ENCODE measurements around the gene RIOK1.
"Not testable (repeated sequence)": the region's sequence is repeated elsewhere in the genome, so short reads cannot be mapped to it uniquely, and the experiment has no call there.

Gene RIOK1

DNA sequence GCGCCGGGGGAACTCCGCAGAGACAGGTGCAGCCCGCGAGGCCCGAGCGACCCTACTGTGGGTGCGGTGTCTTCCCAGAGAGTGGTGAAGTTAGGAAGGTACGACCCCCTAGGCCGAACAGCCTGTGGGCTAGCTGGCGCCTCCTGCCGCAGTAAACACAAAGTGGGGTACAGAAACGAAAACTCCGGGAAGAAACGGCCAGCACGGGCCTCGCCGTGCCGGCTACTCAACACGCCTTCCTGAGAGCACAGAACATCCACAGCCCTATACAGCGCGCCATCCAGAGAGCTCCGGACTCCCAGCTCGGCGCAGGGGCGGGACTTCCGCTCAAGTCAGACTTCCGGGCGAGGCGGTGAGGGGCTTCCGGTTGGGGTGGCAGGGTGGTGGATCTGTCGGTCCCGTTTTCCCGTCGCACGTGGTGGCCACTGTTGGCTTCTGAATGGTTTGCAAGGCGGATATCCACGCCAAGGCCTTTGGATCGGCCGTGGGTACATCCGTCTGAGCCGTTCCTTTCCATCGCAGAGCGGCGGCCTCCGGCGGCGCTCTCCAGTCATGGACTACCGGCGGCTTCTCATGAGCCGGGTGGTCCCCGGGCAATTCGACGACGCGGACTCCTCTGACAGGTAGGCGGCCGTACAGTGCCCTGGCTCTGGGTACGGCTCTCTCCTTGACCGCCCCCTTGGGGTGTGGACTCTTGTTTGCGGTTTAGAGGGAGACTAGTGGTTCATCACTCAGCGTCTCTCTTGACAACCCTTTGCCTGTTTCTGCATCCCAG is at the start of gene RIOK1, which contains the start of gene CAGE1:
Gene RIOK1, plus strand, starts transcription at position 358 of the 775 bp plus-strand sequence. Its CDS starts 195 bp downstream, at position 553.
Gene CAGE1, minus strand, starts transcription at position 292 of the 775 bp plus-strand sequence. CDS start 2,569 bp downstream, outside the sequence.
- DNase-seq: peak; percentile 97

DNA sequence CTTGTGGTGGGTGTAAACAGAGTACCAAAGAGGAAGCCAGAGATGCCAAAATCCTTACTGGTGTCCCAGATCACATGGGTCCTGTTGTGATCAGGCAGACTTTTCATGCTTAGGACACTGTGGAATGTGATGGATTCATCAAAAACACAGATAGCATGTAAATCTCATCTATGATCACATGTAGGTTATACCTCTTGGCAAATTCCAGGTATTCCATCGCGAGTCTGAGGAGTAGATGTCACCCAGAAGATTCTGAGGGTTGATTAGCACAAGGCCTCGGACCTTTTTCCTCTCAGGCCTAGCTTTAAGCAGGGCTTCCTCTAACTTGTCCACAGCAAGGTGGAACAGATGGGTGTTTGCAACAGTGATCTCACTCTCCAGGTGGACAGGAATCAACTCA is 48.3 kb upstream of the RIOK1 start:
- no peak for DNase-seq

DNA sequence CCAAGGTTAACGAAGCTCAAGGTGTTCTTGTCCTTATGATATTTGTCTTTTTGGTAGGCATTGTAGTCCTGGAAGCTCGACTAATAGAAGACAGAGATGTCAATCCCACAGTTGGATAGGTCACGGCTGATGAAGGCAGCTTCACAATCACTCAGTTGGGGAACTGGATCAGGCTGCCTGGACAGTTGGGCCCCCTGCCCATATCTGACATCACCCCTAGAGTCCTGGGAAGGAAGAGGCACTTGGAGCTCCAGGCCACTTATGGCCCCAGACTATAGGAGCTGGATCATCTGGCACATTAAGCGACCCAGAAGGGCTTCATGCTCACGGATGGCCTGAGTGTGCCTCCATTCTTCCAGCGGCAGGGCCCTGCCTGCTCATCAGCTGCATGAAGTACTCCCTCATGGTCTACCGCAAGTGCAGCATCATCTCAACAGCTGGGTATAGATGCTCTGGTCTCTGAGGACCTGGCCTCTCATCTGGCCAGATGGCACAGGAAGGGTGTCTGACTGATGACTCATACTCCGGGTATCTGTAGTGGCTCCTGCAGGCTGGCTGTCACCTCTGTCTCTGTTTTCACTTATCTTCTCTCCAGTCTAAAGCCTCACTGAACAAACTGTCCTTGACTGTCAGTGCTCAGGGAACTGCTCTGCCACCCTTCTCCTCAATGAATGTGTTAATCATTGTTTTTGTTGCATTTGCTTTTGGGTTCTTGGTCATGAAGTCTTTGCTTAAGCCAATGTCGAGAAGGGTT is 47.4 kb upstream of the RIOK1 start:
- DNase-seq: no peak

DNA sequence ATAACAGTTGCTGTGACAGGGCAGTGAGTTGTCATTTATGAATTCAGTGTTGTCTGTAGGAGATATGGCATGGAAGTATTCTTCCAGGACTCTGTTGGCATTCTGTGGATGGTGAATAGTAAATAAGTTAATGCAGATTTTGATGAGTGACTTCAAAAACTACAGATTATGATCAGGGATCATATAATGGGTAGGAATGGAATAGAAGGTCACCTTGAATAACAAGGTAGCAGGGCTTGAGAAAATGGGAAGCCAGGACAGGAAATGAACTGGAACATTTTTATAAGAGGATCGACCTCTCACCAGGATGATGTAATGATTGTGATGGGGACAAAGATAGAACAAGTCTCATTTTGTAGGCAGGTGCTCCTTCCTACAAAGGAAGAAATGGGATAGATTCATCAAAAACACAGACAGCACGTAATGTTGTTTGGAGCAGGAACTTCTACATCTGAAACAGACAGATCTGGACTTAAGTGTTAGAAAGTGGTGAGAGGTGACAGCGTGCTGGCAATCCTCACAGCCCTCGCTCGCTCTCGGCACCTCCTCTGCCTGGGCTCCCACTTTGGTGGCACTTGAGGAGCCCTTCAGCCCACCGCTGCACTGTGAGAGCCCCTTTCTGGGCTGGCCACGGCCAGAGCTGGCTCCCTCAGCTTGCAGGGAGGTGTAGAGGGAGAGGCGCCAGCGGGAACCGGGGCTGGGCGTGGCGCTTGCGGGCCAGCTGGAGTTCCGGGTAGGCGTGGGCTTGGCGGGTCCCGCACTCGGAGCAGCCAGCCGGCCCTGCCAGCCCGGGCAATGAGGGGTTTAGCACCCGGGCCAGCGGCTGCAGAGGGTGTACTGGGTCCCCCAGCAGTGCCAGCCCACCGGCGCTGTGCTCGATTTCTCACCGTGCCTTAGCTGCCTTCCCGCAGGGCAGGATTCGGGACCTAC is 45.8 kb upstream of the RIOK1 start:
- no peak for DNase-seq

DNA sequence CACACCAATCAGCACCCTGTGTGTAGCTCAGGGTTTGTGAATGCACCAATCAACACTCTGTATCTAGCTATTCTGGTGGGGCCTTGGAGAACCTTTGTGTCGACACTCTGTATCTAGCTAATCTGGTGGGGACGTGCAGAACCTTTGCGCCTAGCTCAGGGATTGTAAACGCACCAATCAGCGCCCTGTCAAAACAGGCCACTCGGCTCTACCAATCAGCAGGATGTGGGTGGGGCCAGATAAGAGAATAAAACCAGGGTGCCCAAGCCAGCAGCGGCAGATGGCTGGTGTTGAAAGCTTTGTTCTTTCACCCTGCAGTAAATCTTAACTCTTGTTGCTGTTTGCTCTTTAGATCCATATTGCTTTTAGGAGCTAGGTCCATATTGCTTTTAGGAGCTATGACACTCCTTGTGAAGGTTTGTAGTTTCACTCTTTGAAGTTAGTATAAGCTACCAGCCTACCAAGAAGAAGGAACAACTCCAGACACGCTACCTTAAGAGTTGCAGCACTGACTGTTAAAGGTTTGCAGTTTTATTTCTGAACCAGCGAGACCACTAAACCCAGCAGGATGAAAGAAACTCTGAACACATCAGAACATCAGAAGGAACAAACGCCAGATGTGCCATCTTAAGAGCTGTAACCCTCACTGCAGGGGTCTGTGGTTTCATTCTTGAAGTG is 44.7 kb upstream of the RIOK1 start:
- DNase-seq: not testable (repeated sequence)

DNA sequence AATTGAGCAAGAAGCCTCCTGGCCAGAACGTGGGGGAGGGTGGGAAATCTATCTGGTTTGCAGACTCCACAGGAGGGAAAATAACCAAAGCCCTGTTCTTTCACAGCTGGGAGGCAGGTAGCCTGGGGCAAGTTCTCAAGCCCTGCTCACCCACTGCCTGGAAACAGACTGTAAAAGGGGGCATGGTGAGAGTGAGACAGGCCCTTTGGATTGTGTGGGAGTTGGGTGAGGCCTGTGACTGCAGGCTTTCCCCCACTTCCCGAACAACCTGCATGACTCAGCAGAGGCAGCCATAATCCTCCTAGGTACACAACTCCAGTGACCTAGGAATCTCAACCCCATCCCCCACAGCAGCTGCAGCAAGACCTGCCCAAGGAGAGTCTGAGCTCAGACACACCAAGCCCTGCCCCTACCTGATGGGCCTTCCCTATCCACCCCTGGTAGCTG is 42.0 kb upstream of the RIOK1 start:
- not testable (repeated sequence) for DNase-seq

DNA sequence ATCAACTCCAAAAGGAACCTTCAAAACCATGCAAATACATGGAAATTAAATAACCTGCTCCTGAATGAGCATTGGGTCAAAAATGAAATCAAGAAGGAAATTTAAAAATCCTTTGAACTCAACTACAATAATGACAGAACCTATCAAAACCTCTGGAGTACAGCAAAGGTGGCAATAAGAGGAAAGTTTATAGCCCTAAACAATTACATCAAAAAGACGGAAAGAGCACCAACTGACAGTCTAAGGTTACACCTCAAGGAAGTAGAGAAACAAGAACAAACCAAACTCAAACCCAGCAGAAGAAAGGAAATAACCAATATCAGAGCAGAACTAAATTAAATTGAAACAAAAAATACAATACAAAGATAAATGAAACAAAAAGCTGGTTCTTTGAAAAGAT is 39.0 kb upstream of the RIOK1 start:
- not testable (repeated sequence) for DNase-seq

DNA sequence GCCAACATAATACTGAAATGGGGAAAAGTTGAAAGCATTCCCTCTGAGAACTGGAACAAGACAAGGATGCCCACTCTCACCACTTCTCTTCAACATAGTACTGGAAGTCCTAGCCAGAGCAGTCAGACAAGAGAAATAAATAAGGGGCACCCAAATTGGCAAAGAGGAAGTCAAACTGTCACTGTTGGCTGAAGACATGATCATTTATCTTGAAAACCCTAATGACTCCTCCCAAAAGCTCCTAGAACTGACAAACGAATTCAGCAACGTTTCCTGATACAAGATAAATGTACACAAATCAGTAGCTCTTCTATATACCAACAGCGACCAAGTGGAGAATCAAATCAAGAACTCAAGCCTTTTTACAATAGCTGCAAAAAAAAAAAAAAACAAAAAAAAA is 37.7 kb upstream of the RIOK1 start:
- not testable (repeated sequence) for DNase-seq

DNA sequence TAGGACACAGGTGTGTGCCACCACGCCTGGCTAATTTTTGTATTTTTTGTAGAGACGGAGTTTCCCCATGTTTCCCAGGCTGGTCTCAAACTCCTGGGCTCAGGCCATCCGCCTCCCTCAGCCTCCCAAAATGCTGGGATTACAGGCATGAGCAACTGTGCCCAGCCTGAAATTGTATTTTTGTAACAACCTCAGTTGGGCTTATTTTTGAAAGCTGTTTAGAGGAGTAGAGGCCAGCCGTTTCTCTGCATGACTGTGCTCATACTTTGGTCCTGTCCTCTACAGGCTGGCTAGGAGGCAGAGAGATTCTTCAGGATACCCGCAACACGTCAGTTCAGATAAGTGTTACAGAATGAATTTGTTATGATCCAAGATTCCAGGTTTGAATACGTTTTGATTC is 22.2 kb upstream of the RIOK1 start:
- DNase-seq: no peak

DNA sequence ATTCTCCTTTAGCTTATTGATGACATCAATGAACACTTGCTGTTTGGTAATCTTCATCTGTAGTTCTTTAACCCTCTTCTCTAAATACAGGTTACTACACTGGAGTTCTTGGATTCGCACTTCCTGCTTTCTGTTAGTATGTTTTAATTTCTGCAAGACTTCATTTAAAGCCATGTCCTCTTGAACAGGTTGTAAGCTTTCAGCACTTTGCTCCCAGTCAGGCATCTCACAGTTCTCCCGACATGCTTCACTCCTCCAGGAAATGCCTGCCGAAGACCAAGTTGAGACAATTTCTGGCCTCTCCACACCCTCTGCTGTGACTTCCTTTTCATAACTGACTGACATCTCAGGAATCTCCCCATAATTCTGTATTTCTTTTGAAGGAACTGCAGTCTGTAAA is 15.9 kb upstream of the RIOK1 start:
- DNase-seq: no peak

DNA sequence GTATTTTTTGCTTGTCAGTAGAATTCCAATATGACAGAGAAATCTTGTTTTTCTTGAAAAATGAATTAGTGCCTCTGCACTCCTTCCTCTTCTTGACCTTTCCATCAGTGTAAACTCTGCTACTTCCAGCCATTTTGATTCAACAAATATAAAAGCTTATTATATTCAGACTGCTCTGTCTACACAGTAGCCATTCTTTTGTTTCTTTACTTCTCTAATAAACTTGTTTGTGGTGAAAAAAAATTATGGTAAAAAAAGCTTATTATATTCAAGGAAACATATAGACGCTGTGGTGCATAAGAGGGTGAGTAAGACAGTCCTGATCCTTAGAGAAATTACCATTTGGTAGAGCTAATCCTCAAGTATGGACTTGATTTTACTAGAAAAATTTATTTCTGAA is 11.6 kb upstream of the RIOK1 start:
- no peak for DNase-seq

DNA sequence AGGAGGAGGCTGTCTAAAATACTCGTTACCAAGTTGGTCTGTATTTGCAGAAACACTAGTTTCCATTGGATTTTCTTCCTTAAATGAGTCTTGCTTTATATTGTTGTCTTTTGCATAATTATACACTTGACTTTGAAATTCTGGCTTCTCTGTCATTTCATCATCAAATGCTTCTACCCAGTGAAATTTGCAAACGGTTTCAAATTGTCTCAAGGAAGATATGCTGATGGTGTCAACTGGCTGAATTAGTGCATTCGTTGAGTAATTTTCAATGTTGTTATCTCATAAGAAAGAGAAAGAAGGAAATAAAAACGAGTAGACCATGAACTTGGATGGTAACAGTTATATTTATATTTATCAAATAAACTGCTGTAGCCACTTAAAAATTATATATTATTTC is 10.9 kb upstream of the RIOK1 start:
- DNase-seq: no peak

DNA sequence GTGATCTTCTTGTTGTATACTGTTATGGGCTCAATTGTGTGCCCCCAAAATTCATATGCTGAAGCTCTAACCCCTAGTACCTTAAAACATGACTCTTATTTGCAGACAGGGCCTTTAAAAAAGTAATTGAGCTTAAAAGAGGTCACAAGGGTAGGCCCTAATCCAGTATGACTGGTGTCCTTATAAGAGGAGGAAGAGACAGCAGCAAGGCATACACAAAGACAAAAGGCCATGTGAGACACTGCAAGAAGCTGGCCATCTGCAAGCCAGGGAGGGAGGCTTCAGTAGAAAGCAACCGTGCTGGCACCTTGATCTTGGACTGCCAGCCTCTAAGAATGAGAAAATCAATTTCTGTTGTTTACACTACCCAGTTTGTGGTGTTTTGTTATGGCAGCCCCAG is 8.5 kb upstream of the RIOK1 start:
- DNase-seq: no peak

DNA sequence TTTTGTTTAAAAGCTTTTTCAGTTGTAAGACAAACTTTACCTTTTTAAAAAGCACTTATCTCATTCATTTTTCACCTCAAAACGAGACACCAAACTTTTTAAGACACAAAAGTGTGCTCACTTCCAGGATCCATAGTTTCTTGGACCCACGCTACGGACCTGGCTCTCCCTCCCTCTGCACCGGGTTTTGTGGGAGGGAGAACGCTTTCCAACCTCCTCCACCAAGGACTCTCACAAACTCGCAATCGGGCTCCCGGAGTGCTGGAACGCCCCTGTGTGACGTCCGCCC is 502 bp upstream of the RIOK1 start:
- no peak for DNase-seq

DNA sequence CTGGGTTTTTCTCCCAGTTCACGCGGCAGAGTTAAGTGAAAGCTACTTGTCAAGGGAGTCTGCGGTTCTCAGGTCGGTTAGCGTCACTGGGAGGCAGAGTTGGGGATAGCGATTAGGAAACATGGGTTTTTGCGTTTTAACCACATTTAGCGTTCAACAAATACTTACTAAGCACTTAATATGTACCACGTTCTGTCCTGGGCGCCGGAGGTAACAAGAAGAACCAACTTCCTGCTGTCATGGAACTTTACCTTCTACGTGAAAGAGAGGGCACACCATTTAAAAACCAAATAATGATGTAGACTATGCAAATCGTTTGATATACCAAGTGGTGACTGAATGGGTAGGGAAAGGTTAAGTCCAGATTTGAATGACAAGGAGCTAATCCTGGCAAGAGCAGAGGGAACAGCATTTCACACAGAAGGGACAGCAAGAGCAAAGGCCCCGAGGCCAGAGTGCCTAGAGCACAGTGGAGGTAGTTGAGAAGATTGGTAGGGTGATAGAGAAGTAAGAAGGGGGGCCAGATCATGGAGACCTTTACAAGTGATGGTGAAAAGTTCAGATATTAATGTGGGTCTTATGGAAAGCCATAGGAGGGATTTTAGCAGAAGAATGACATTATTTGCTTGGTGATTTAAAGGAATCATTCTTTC is 744 bp downstream of the RIOK1 start:
- DNase-seq: peak in 1 of 2 donors; percentile 3

DNA sequence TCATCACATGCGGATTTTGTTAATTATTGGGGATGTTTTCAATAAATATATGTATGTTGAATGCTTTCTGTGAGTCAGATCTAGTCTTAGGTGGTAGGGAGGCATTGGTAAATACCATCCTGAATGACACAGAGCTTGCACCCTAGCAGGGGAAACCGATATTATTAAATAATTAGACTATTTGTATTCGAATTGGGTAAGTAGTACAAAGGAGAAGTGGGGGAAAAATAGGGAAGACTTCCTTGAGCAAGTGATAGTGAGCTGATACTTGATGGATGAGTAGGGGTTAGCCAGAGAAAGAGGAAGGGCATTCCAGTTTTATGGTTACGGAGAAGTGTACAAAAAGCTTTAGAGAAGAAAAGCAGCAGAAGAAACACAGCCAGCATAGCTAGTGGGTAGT is 1.5 kb downstream of the RIOK1 start:
- DNase-seq: no peak

DNA sequence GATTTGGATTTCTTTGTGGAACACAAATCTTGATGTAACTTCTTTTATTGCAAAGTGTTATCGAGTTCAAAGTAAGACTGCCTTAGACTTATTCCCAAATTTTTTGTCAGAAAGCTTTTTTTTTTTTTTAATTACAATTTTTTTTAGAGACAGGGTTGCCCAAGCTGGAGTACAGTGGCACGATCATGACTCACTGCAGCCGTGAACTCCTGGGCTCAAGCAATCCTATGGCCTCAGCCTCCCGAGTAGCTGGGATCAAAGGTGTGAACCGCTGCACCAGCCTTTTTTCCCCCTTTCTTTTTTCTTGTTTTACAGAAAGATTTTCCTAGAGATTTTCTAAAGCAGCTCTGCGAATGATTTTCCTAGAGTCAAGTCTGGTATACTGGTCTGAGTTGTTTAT is 2.8 kb downstream of the RIOK1 start:
- no peak for DNase-seq

DNA sequence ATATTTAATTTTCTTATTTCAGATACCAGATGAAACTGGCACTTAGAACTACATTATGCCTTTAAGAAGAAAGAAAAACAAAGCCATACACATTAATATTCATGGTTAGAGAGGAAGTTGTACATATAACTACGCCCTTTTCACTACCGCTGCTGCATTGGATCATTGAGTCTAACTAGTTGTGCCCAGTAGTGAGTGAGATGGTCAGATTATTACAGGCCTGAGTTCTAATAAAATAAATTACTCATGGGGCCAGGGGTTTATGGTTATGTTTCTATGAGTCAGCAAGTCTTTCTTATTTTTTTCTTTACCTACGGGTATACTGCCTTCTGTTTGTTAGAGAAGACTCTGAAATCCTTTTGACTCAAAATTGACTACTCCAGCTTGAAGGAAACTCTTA is 11.5 kb downstream of the RIOK1 start:
- DNase-seq: no peak

DNA sequence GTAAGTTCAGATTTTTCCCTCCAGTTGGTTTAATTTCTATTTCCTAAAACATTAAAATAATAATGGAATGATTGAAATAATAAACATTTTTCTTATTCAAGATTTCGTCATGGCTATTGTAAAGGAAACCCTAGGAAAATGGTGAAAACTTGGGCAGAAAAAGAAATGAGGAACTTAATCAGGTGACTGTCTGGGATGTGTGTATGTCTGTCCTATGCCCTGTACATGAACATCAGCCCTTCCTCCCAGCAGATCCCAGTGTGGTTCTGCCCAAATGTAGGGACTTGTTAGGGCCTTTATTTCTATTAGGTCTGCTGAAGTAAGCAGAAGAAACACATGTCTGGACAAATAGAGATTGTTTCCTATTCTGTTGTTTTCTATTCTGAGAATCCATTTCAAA is 13.1 kb downstream of the RIOK1 start:
- DNase-seq: no peak

DNA sequence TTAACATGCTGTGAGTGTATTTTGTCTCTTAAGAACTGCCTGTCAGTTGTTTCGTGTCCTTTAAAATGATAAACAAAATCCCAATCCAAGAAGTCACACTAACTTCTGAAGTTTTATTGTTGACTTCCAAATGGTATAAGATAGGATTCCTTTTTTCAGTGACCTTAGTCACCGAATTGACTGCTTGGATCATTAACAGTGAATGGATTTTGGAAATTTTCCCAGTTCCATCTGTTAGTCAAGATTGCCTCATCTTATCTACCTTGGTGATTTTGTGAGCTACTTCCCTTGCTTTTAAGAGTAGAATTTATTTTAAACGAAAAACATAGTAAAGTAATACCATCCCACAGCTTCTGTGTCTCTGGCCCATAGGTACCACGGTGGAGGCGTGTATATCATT is 14.9 kb downstream of the RIOK1 start:
- no peak for DNase-seq

DNA sequence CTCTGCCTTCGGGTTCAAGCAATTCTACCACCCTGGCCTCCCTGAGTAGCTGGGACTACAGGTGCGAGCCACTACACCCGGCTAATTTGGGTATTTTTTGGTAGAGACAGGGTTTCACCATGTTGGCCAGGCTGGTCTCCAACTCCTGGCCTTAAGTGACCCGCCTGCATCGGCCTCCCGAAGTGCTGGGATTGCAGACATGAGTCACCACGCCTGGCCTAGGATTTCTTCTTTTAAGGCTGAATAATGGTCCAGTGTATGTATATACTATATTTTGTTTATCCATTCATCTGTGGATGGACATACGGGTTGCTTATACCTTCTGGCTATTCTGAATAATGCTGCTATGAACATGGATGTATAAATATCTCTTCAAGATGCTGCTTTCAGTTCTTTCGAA is 17.1 kb downstream of the RIOK1 start:
- DNase-seq: no peak

DNA sequence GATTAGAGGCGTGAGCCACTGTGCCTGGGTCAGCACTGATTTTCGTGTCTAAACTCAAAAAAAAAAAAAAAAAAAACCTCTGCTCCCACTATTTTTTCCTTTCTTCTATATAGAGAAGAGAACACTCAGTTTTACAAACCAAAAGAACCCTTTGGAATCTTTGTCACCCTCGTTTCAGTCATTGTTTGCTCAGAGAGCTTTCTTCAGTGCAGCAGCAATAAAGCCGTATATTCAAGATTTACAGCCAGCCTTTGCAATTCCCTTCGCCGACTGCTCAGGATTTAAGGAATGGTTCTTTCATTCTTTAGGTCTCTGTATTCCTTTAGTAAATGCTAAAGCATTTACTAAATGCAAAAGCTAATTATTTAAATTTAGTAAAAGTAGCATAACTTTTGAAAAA is 20.1 kb downstream of the RIOK1 start:
- no peak for DNase-seq
